ENCODE results near the gene PDZD2.
"Not testable (repeated sequence)": the region's sequence is repeated elsewhere in the genome, so short reads cannot be mapped to it uniquely, and the experiment has no call there.

PDZD2 gene

GRCh38 chr5:31692561-31693221, 53.8 kb downstream of the PDZD2 start:
- DNase-seq, result no peak

GRCh38 chr5:31698673-31699072, 59.7 kb downstream of the PDZD2 start:
- DNase-seq, result no peak

GRCh38 chr5:31701642-31702299, 62.8 kb downstream of the PDZD2 start:
- DNase-seq, result no peak

GRCh38 chr5:31702712-31703111, 63.8 kb downstream of the PDZD2 start:
- no peak for DNase-seq

GRCh38 chr5:31703757-31704156, 64.8 kb downstream of the PDZD2 start:
- no peak for DNase-seq

- DNase-seq, result no peak
Observed at GRCh38 chr5:31706186-31706585, 67.3 kb downstream of the PDZD2 start.

GRCh38 chr5:31707329-31707728, 68.4 kb downstream of the PDZD2 start:
- no peak for DNase-seq

- DNase-seq, result no peak
Observed at GRCh38 chr5:31708089-31708488, 69.2 kb downstream of the PDZD2 start.

- no peak for DNase-seq
Observed at GRCh38 chr5:31711363-31711762, 72.4 kb downstream of the PDZD2 start.

- no peak for DNase-seq
Observed at GRCh38 chr5:31711935-31712592, 73.1 kb downstream of the PDZD2 start.

- no peak for DNase-seq
Observed at GRCh38 chr5:31717561-31717960, 78.6 kb downstream of the PDZD2 start.

GRCh38 chr5:31720004-31720403, 81.1 kb downstream of the PDZD2 start:
- DNase-seq, result no peak

- DNase-seq, result no peak
Observed at GRCh38 chr5:31720811-31721345, 81.9 kb downstream of the PDZD2 start.

GRCh38 chr5:31722111-31722510, 83.2 kb downstream of the PDZD2 start:
- DNase-seq, result no peak

GRCh38 chr5:31725996-31726395, 87.1 kb downstream of the PDZD2 start:
- no peak for DNase-seq

- no peak for DNase-seq
Observed at GRCh38 chr5:31726952-31727351, 88.0 kb downstream of the PDZD2 start.

- DNase-seq, result no peak
Observed at GRCh38 chr5:31728039-31728438, 89.1 kb downstream of the PDZD2 start.

- DNase-seq, result not testable (repeated sequence)
Observed at GRCh38 chr5:31728806-31729205, 89.9 kb downstream of the PDZD2 start.

GRCh38 chr5:31730139-31730538, 91.2 kb downstream of the PDZD2 start:
- no peak for DNase-seq

GRCh38 chr5:31731016-31731415, 92.1 kb downstream of the PDZD2 start:
- DNase-seq, result no peak

GRCh38 chr5:31731710-31732301, 92.9 kb downstream of the PDZD2 start:
- DNase-seq, result no peak

- DNase-seq, result not testable (repeated sequence)
Observed at GRCh38 chr5:31732821-31733220, 93.9 kb downstream of the PDZD2 start.

GRCh38 chr5:31733371-31733770, 94.4 kb downstream of the PDZD2 start:
- DNase-seq, result no peak

GRCh38 chr5:31736127-31736526, 97.2 kb downstream of the PDZD2 start:
- no peak for DNase-seq

All from T1000 (cell line).